NCI-H82 treated with DMSO at 0.1 percent for 48 hours (cell line): ENCODE results near the gene ATG16L1.

Source experiments
- DNase-seq: peaks from one replicate; lab custom pipeline; 2025; ENCODE audit not compliant: unreplicated experiment; lab: John Stamatoyannopoulos, UW

Gene ATG16L1

GRCh38 chr2:233288663-233289062, 37.2 kb downstream of the ATG16L1 start:
- no peak for DNase-seq

DNA sequence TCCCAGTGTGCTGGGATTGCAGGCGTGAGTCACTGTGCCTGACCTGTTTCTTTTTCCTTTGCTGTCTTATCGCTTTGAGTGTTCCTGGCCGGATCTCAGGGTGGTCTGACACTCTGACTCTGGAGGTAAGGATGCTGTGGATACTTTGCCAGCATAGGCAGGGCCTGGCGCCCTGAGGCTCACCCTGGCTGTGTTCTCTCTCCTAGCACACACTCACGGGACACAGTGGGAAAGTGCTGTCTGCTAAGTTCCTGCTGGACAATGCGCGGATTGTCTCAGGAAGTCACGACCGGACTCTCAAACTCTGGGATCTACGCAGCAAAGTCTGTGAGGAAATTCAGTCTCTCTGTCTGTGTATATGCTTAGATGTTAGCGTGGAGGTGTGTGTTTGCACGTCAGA, 38.2 kb downstream of the ATG16L1 start:
- no peak for DNase-seq

- no peak for DNase-seq
Observed at GRCh38 chr2:233290051-233290845, 38.8 kb downstream of the ATG16L1 start.

DNA sequence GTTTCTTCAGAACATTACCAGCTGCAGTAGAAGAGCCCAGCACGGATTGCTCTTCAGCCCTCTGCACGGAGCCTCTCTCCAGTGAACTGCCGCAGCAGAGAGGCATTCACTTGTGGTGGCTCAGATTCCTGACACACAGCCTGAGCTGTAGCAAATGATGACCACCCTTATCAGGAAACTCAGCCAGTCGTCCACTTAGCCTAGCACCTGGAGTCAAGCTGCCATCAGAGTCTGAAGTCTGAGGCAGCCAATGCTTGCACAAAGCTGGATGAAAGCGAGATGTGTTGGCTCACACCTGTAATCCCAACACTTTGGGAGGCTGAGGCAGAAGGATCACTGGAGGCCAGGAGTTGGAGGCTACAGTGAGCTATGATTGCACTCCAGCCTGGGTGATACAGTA, 44.4 kb downstream of the ATG16L1 start:
- DNase-seq = no peak

- no peak for DNase-seq
Observed at GRCh38 chr2:233297076-233297475, 45.6 kb downstream of the ATG16L1 start.

- no peak for DNase-seq
Observed at GRCh38 chr2:233300401-233300800, 48.9 kb downstream of the ATG16L1 start.

- no peak for DNase-seq
Observed at GRCh38 chr2:233301248-233301647, 49.8 kb downstream of the ATG16L1 start.

DNA sequence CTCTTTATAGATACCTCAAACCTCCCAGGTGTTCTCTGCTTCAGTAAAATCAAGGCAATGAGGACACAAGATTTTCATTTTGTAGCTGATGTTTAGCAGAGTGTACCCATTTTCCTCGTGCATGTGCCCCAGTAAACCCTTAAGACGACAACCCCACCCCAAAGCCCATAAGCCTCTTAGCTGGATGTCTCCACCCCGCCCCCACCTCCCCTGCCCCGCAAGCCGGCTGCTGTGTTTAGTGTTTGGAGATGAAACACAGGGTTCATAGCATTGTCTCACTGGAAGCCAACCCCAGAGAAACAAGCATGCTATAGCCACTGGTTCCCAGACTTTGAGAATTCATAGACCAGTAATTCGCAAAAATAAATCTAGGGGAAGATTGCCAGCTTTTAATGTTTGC, 50.3 kb downstream of the ATG16L1 start:
- peak; percentile 73 for DNase-seq

DNA sequence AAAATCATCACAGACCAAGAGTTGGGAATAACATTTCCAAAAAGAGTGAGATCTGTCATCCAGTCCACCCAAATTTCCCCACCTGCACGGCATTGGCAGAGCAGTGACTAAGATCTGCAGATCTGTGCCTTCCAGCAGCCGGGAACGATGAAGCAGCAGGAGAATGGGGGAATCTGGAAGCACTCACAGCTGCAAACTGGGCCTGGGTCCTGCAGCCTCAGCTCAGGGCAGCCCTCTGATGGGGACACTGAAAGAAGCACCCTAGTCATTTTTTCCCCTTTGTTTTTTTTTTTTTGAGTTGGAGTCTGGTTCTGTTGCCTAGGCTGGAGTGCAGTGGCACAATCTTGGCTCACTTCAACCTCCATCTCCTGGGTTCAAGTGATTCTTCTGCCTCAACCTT, 51.8 kb downstream of the ATG16L1 start:
- DNase-seq = peak; percentile 8

- DNase-seq = peak; percentile 74
Observed at GRCh38 chr2:233307565-233307964, 56.1 kb downstream of the ATG16L1 start, which contains the start of gene SAG. Gene SAG, plus strand, starts transcription at chr2:233307816. Its CDS starts 1,374 bp downstream, at chr2:233309190.

GRCh38 chr2:233311241-233311926, 59.9 kb downstream of the ATG16L1 start:
- DNase-seq = no peak

- no peak for DNase-seq
Observed at GRCh38 chr2:233312874-233313273, 61.4 kb downstream of the ATG16L1 start.

DNA sequence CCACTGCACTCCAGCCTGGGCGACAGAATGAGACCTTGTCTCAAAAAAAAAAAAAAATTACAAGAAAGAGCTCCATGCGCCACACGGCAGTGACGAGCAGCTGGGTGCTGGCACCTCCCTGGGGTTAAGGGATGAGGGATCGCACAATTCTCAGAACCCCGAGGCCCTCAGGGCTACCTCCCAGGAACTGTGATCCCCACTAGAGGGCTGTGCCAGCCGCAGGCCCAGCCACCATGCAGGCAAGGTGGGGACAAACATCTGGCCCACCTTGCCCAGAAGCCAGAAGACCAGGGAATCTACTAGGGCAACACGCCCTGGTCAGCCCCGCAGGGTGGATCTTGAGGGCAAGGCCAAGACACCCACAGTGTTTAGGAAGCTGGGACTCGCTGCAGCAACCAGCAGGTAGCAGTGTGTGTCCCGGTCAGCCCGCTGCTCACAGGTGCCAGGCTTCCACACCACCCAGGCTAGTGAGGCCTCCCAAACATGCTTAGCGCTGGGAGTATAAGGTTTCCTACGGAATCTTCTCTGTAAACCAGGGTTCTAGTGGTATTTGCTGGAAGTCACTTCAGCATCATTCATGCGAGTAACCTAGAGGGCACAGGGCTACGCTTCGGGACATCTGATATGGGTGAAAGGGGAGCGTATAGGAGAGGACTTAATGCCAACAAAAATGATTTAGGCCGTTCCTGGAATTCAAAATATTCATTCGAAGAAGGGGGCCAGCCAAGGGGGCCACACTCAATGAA, 62.9 kb downstream of the ATG16L1 start:
- no peak for DNase-seq

DNA sequence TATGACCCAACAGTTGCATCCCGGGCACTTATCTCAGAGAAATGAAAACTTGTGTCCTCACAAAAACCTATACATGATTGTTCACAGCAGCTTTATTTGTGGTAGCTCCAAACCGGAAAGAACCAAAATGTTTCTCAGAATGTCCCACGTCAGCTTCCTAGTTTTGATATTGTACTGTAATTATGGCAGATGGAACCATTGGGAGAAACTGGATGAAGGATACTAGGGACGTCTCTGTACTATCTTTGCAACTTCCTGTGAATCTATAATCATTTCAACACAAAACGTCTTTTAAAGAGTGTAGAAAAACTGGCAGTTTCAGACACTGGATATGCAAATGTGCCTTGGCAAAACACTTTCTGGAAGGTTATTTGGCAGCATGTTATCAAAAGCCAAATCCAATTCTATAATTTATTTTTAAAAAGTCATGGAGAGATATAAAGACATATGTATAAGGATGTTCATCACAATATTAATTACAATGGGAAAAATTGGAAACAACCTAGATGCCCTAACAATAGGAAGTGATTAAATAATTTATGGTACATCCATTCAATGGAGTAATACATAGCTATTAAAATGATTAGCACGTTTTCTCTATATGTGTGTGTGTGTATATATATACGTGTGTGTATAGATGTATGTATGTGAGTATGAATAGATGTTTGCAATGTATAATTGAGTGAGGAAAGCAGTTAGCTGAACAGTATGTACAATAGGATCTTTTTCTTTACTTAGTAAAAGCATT, 65.9 kb downstream of the ATG16L1 start:
- no peak for DNase-seq

GRCh38 chr2:233319256-233319655, 67.8 kb downstream of the ATG16L1 start:
- DNase-seq = no peak

- no peak for DNase-seq
Observed at GRCh38 chr2:233320470-233320869, 69.0 kb downstream of the ATG16L1 start.

GRCh38 chr2:233321166-233321565, 69.7 kb downstream of the ATG16L1 start:
- no peak for DNase-seq

- no peak for DNase-seq
Observed at GRCh38 chr2:233323851-233324250, 72.4 kb downstream of the ATG16L1 start.

- no peak for DNase-seq
Observed at GRCh38 chr2:233325256-233325655, 73.8 kb downstream of the ATG16L1 start.

- DNase-seq = no peak
Observed at GRCh38 chr2:233325814-233326213, 74.3 kb downstream of the ATG16L1 start.

DNA sequence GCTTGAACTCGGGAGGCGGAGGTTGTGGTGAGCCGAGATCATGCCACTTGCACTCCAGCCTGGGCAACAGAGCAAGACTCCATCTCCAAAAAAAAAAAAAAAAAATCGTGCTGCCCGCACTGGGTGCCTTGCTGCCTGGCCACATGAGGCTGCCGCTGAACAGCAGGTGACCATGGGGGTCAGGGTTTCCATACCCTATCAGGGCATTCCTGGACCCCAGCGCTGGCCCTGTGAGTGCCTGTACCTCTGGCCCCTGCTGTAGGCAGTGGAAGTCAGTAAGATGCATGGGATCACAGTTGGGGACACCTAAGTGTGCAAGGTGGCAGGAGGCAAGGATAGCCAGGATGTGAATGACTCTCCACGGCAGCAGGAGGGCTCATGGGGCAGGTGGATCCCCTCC, 75.0 kb downstream of the ATG16L1 start:
- no peak for DNase-seq
